ENCODE measurements around the gene AK4.

The AK4 gene

GRCh38 chr1:65165269-65165993, 17.4 kb downstream of the AK4 start:
- DNase-seq = peak; percentile 6
- Histone ChIP-seq H3K27me3 (ENCODE audit: insufficient read depth, low read length, poor library complexity) (no peaks in the 10 kb centered on the region), H3K79me2 (ENCODE audit: insufficient read depth, low read length) (no peaks in the 10 kb centered on the region), H3K9me3 (ENCODE audit: insufficient read depth, low read length, severe bottlenecking) (no peaks in the 10 kb centered on the region), H3K4me3 (ENCODE audit: low read depth in 1 of 2, low read length in 2 of 2) (no peak overlapping the region), H3K4me2 (ENCODE audit: insufficient read depth, low read length) (no peak overlapping the region), H4K20me1 (ENCODE audit: insufficient read depth, low read length) (no peaks in the 10 kb centered on the region), H3K4me1 (ENCODE audit: insufficient read depth, low read length) (no peaks in the 10 kb centered on the region), H3K9ac (ENCODE audit: low read depth, low read length) (no peak overlapping the region), H2AFZ (ENCODE audit: low read depth, low read length) (no peak overlapping the region), H3K27ac (ENCODE audit: low read length) (no peak overlapping the region), H3K36me3 (ENCODE audit: insufficient read depth, low read length) (no peaks in the 10 kb centered on the region)
- TF ChIP-seq CTCF (IDR thresholded peaks at IDR 0.05; ENCODE audit: borderline replicate concordance, extremely low read depth, low read length, poor library complexity, severe bottlenecking) = no peak
- peak; percentile 44; the same call in 1 of the 3 replicates for ATAC-seq (ENCODE audit: insufficient read depth, low read depth)

- H3K4me3 ChIP-seq (ENCODE audit: low read depth in 1 of 2, low read length in 2 of 2) = no peak overlapping the region
- TF ChIP-seq CTCF (IDR thresholded peaks at IDR 0.05; ENCODE audit: borderline replicate concordance, extremely low read depth, low read length, poor library complexity, severe bottlenecking) = no peak
- no peak for TF ChIP-seq EZH2 (IDR thresholded peaks at IDR 0.05; ENCODE audit: borderline replicate concordance, low read depth, low read length, severe bottlenecking)
- no peaks in the 10 kb centered on the region for H3K9me3 ChIP-seq (ENCODE audit: insufficient read depth, low read length, severe bottlenecking)
- no peaks in the 10 kb centered on the region for H3K79me2 ChIP-seq (ENCODE audit: insufficient read depth, low read length)
- H3K9ac ChIP-seq (ENCODE audit: low read depth, low read length) = no peak overlapping the region
- no peak overlapping the region for H2AFZ ChIP-seq (ENCODE audit: low read depth, low read length)
- H3K36me3 ChIP-seq (ENCODE audit: insufficient read depth, low read length) = no peaks in the 10 kb centered on the region
- no peak overlapping the region for H3K4me2 ChIP-seq (ENCODE audit: insufficient read depth, low read length)
- ATAC-seq (ENCODE audit: insufficient read depth, low read depth) (no peak), DNase-seq (no peak)
- H3K27ac ChIP-seq (ENCODE audit: low read length) = no peak overlapping the region
- no peaks in the 10 kb centered on the region for H3K27me3 ChIP-seq (ENCODE audit: insufficient read depth, low read length, poor library complexity)
- no peaks in the 10 kb centered on the region for H3K4me1 ChIP-seq (ENCODE audit: insufficient read depth, low read length)
- no peaks in the 10 kb centered on the region for H4K20me1 ChIP-seq (ENCODE audit: insufficient read depth, low read length)
Measured at GRCh38 chr1:65166572-65167305, 18.7 kb downstream of the AK4 start.

- no peak for TF ChIP-seq CTCF (IDR thresholded peaks at IDR 0.05; ENCODE audit: borderline replicate concordance, extremely low read depth, low read length, poor library complexity, severe bottlenecking)
- TF ChIP-seq EZH2 (IDR thresholded peaks at IDR 0.05; ENCODE audit: borderline replicate concordance, low read depth, low read length, severe bottlenecking) = no peak
- no peak overlapping the region for H3K9ac ChIP-seq (ENCODE audit: low read depth, low read length)
- H3K4me1 ChIP-seq (ENCODE audit: insufficient read depth, low read length) = no peaks in the 10 kb centered on the region
- no peak overlapping the region for H3K4me3 ChIP-seq (ENCODE audit: low read depth in 1 of 2, low read length in 2 of 2)
- H3K9me3 ChIP-seq (ENCODE audit: insufficient read depth, low read length, severe bottlenecking) = no peaks in the 10 kb centered on the region
- H4K20me1 ChIP-seq (ENCODE audit: insufficient read depth, low read length) = no peaks in the 10 kb centered on the region
- no peak overlapping the region for H3K4me2 ChIP-seq (ENCODE audit: insufficient read depth, low read length)
- no peaks in the 10 kb centered on the region for H3K36me3 ChIP-seq (ENCODE audit: insufficient read depth, low read length)
- no peak overlapping the region for H2AFZ ChIP-seq (ENCODE audit: low read depth, low read length)
- H3K79me2 ChIP-seq (ENCODE audit: insufficient read depth, low read length) = no peaks in the 10 kb centered on the region
- H3K27ac ChIP-seq (ENCODE audit: low read length) = no peak overlapping the region
- no peaks in the 10 kb centered on the region for H3K27me3 ChIP-seq (ENCODE audit: insufficient read depth, low read length, poor library complexity)
- DNase-seq = no peak
- no peak for ATAC-seq (ENCODE audit: insufficient read depth, low read depth)
Measured at GRCh38 chr1:65167586-65168242, 19.7 kb downstream of the AK4 start.

All from DND-41 (cell line).